Measurements from ENCODE around the gene RAPGEF1. TPM values are rescaled to one million over a fixed set of nuclear protein-coding genes. Genes with fewer than 3 reads are reported as not detected.

Gene RAPGEF1
- total RNA-seq, 1 donor from 2014 or later = 33.3 TPM

DNA sequence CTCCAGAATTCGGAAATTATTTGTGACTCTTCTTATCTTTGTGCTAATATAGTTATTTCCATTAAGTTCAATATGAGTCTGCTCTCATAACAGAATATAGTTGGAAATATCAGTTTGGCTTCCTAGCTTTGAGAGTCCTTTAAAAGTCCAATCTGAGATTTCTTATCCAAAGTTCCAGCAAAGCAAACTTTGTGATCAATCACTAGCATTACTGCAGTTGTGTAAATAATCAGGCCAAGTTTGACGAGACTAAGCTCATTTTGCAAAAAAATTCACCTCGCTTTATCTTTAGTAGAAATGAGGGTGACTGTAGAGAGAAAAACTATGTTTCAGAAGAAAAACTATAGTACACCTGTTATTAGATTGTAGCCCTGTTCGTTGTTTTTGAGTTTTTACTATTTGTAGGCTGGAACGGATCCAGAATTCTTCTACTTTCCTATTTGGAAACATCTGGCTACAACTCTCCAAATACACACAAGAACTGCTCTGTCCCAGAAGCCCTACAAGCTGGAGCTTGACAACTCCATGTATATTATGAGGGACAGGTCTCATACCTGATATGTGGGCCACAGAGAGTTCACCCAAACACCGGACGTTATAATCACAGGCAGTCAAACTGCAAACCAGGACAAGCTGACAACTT lies 47.8 kb downstream of the RAPGEF1 start:
- H3K4me3 ChIP-seq = no peak overlapping the region
- peaks cover 59% of the 10 kb centered on the region for H3K79me2 ChIP-seq (ENCODE audit: low read depth)
- H3K9me3 ChIP-seq (ENCODE audit: low read depth) = no peaks in the 10 kb centered on the region
- Mint-ChIP-seq H3K4me1 (peaks cover 21% of the 10 kb centered on the region), H3K9me3 (no peaks in the 10 kb centered on the region), H3K27me3 (ENCODE audit: insufficient read depth, low read depth) (no peaks in the 10 kb centered on the region), H3K27ac (no peak overlapping the region), H3K4me3 (no peak overlapping the region), H3K36me3 (peaks cover 2% of the 10 kb centered on the region)
- no peak overlapping the region for H2AFZ ChIP-seq (replicated peaks)
- H3F3A ChIP-seq (ENCODE audit: low read depth) = peaks cover 20% of the 10 kb centered on the region
- no peaks in the 10 kb centered on the region for H3K27me3 ChIP-seq
- no peak overlapping the region for H3K27ac ChIP-seq
- H3K36me3 ChIP-seq = no peaks in the 10 kb centered on the region
- no peak overlapping the region for H3K4me2 ChIP-seq
- peaks cover 37% of the 10 kb centered on the region for H4K20me1 ChIP-seq (ENCODE audit: low read depth)
- DNase-seq (ENCODE audit: low spot score) = no peak
- peaks cover 37% of the 10 kb centered on the region for H3K4me1 ChIP-seq
- no peak for TF ChIP-seq EZH2 (IDR thresholded peaks at IDR 0.05)
- no peak for TF ChIP-seq EZH2phosphoT487 (IDR thresholded peaks at IDR 0.05)
- TF ChIP-seq, protein P1, sequence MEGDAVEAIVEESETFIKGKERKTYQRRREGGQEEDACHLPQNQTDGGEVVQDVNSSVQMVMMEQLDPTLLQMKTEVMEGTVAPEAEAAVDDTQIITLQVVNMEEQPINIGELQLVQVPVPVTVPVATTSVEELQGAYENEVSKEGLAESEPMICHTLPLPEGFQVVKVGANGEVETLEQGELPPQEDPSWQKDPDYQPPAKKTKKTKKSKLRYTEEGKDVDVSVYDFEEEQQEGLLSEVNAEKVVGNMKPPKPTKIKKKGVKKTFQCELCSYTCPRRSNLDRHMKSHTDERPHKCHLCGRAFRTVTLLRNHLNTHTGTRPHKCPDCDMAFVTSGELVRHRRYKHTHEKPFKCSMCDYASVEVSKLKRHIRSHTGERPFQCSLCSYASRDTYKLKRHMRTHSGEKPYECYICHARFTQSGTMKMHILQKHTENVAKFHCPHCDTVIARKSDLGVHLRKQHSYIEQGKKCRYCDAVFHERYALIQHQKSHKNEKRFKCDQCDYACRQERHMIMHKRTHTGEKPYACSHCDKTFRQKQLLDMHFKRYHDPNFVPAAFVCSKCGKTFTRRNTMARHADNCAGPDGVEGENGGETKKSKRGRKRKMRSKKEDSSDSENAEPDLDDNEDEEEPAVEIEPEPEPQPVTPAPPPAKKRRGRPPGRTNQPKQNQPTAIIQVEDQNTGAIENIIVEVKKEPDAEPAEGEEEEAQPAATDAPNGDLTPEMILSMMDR (IDR thresholded peaks at IDR 0.05) = no peak
- H3K9ac ChIP-seq = no peak overlapping the region

DNA sequence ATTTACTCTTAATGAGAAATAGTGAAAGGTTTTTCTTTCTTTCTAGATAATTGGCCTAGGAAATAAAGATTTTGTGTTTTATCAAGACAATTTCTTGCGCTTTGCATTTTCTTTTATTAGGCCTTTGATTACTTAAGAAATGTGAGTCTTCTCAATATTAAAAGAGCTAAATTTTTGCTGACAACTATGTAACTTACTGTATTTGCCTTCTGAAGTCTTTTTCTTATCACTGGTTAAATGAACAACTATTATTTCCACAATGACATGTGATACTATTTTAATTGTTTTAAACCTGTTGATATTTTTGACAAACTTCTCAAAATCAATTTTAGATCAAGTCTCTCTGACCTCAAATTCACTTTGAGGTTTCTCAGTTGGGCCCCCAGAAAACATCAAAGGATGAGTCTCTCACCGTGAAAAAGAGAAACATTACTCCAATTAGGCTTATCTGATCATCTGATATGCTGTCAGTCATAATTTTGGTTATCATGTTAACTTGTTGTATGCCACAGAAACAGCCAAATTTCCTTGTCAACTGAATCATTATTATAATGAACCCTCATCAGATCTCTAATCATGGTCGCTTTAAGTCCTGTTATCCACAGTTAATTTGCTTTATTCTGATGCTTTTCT lies 48.8 kb downstream of the RAPGEF1 start:
- Histone ChIP-seq H3F3A (ENCODE audit: low read depth) (peaks cover 11% of the 10 kb centered on the region), H3K4me3 (no peak overlapping the region), H4K20me1 (ENCODE audit: low read depth) (peaks cover 26% of the 10 kb centered on the region), H3K9me3 (ENCODE audit: low read depth) (no peaks in the 10 kb centered on the region), H3K9ac (no peak overlapping the region), H3K27ac (no peak overlapping the region), H3K36me3 (no peaks in the 10 kb centered on the region), H3K4me1 (peaks cover 26% of the 10 kb centered on the region), H3K27me3 (no peaks in the 10 kb centered on the region), H3K79me2 (ENCODE audit: low read depth) (peaks cover 52% of the 10 kb centered on the region), H2AFZ (replicated peaks) (no peak overlapping the region), H3K4me2 (no peak overlapping the region)
- DNase-seq (ENCODE audit: low spot score) = no peak
- H3K9me3 Mint-ChIP-seq = no peaks in the 10 kb centered on the region
- no peak overlapping the region for H3K27ac Mint-ChIP-seq
- TF ChIP-seq EZH2 (IDR thresholded peaks at IDR 0.05) = no peak
- TF ChIP-seq, protein P1 (IDR thresholded peaks at IDR 0.05) = no peak
- no peak for TF ChIP-seq EZH2phosphoT487 (IDR thresholded peaks at IDR 0.05)
- H3K4me1 Mint-ChIP-seq = peaks cover 17% of the 10 kb centered on the region
- peaks cover 6% of the 10 kb centered on the region for H3K36me3 Mint-ChIP-seq
- H3K27me3 Mint-ChIP-seq (ENCODE audit: insufficient read depth, low read depth) = no peaks in the 10 kb centered on the region
- H3K4me3 Mint-ChIP-seq = no peak overlapping the region

DNA sequence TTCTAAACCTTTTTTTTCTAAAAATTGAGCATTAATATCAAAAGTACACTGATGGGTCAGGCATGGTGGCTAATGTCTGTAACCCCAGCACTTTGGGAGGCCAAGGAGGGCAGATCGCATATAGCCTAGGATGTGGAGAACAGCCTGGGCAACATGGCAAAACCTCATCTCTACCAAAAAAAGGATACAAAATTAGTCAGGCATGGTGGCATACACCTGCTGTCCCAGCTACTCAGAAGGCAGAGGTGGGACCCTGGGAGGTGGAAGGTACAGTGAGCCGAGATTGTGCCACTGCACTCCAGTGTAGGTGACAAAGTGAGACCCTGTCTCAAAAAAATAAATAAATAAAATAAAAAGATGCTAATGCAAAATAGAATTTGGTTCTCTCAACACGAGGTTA lies 49.4 kb downstream of the RAPGEF1 start:
- Mint-ChIP-seq H3K27me3 (ENCODE audit: insufficient read depth, low read depth) (no peaks in the 10 kb centered on the region), H3K4me1 (peaks cover 11% of the 10 kb centered on the region), H3K36me3 (peaks cover 9% of the 10 kb centered on the region), H3K9me3 (peaks cover 3% of the 10 kb centered on the region), H3K4me3 (no peak overlapping the region), H3K27ac (no peak overlapping the region)
- TF ChIP-seq, protein P1 (IDR thresholded peaks at IDR 0.05) = no peak
- H3F3A ChIP-seq (ENCODE audit: low read depth) = peaks cover 11% of the 10 kb centered on the region
- peaks cover 20% of the 10 kb centered on the region for H4K20me1 ChIP-seq (ENCODE audit: low read depth)
- H3K9me3 ChIP-seq (ENCODE audit: low read depth) = no peaks in the 10 kb centered on the region
- DNase-seq (ENCODE audit: low spot score) = no peak
- H3K9ac ChIP-seq = no peak overlapping the region
- H3K27ac ChIP-seq = no peak overlapping the region
- H3K36me3 ChIP-seq = no peaks in the 10 kb centered on the region
- peaks cover 46% of the 10 kb centered on the region for H3K79me2 ChIP-seq (ENCODE audit: low read depth)
- no peaks in the 10 kb centered on the region for H3K27me3 ChIP-seq
- H3K4me1 ChIP-seq = peaks cover 21% of the 10 kb centered on the region
- no peak overlapping the region for H3K4me2 ChIP-seq
- no peak overlapping the region for H3K4me3 ChIP-seq
- H2AFZ ChIP-seq (replicated peaks) = no peak overlapping the region
